ENCODE results near the gene PPP1R7.

GRCh38 chr2:241105641-241106040 is 44.6 kb upstream of the PPP1R7 start:
- TF ChIP-seq CTCF (IDR thresholded peaks at IDR 0.05; ENCODE audit: poor library complexity, severe bottlenecking) (no peak), EP300 (conservative IDR thresholded peaks at IDR 0.05; ENCODE audit: poor library complexity, severe bottlenecking) (no peak), EZH2 (IDR thresholded peaks at IDR 0.05; ENCODE audit: borderline replicate concordance, insufficient read depth, low read length, poor library complexity, severe bottlenecking) (no peak)

All from neural cell (in vitro differentiated cells).